Measurements from ENCODE around the gene CCDC43.
"Not testable (repeated sequence)": the region's sequence is repeated elsewhere in the genome, so short reads cannot be mapped to it uniquely, and the experiment has no call there.

Gene CCDC43

GRCh38 chr17:44689477-44690217 lies at the start of gene CCDC43:
Gene CCDC43, minus strand, starts transcription at chr17:44689776. Its CDS starts 23 bp downstream, at chr17:44689753.
- peak; percentile 87 for DNase-seq (ENCODE audit: low spot score)

- no peak for DNase-seq (ENCODE audit: low spot score)
Measured at GRCh38 chr17:44738214-44738906, 48.8 kb upstream of the CCDC43 start.

- DNase-seq (ENCODE audit: low spot score) = no peak
Measured at GRCh38 chr17:44736551-44737240, 47.1 kb upstream of the CCDC43 start.

GRCh38 chr17:44734272-44734671 lies 44.7 kb upstream of the CCDC43 start:
- DNase-seq (ENCODE audit: low spot score) = no peak

GRCh38 chr17:44733753-44734152 lies 44.2 kb upstream of the CCDC43 start:
- DNase-seq (ENCODE audit: low spot score) = peak; percentile 56

- DNase-seq (ENCODE audit: low spot score) = not testable (repeated sequence)
Measured at GRCh38 chr17:44726121-44726520, 36.5 kb upstream of the CCDC43 start.

- DNase-seq (ENCODE audit: low spot score) = no peak
Measured at GRCh38 chr17:44722254-44722653, 32.7 kb upstream of the CCDC43 start.

- DNase-seq (ENCODE audit: low spot score) = no peak
Measured at GRCh38 chr17:44719444-44719843, 29.9 kb upstream of the CCDC43 start.

GRCh38 chr17:44708401-44709263 lies 19.1 kb upstream of the CCDC43 start, which contains the start of gene DBF4B:
Gene DBF4B, plus strand, starts transcription at chr17:44708665. Its CDS starts 156 bp downstream, at chr17:44708821.
- DNase-seq (ENCODE audit: low spot score) = peak; percentile 80

GRCh38 chr17:44707755-44708400 lies 18.3 kb upstream of the CCDC43 start:
- no peak for DNase-seq (ENCODE audit: low spot score)

GRCh38 chr17:44700288-44700687 lies 10.7 kb upstream of the CCDC43 start:
- not testable (repeated sequence) for DNase-seq (ENCODE audit: low spot score)

- DNase-seq (ENCODE audit: low spot score) = no peak
Measured at GRCh38 chr17:44693609-44694008, 4.0 kb upstream of the CCDC43 start.

- peak; percentile 36 for DNase-seq (ENCODE audit: low spot score)
Measured at GRCh38 chr17:44690746-44691306, 1.2 kb upstream of the CCDC43 start.

GRCh38 chr17:44688675-44689476 lies 700 bp downstream of the CCDC43 start:
- no peak for DNase-seq (ENCODE audit: low spot score)

GRCh38 chr17:44688200-44688599 lies 1.4 kb downstream of the CCDC43 start:
- DNase-seq (ENCODE audit: low spot score) = no peak

GRCh38 chr17:44687756-44688155 lies 1.8 kb downstream of the CCDC43 start:
- no peak for DNase-seq (ENCODE audit: low spot score)

- DNase-seq (ENCODE audit: low spot score) = not testable (repeated sequence)
Measured at GRCh38 chr17:44683303-44683702, 6.3 kb downstream of the CCDC43 start.

- no peak for DNase-seq (ENCODE audit: low spot score)
Measured at GRCh38 chr17:44677136-44677535, 12.4 kb downstream of the CCDC43 start.

GRCh38 chr17:44673893-44674292 lies 15.7 kb downstream of the CCDC43 start:
- no peak for DNase-seq (ENCODE audit: low spot score)

- DNase-seq (ENCODE audit: low spot score) = no peak
Measured at GRCh38 chr17:44672479-44673093, 17.0 kb downstream of the CCDC43 start.
